Measurements from ENCODE around the gene MAP4K5. TPM values are rescaled to one million over a fixed set of nuclear protein-coding genes. Genes with fewer than 3 reads are reported as not detected.

The MAP4K5 gene
- total and polyA plus RNA-seq, 2 of the 13 experiments (the other 11 are each of a cell fraction or from before 2014, with no cell fraction given), result 12.7 to 23.9 TPM

GRCh38 chr14:50545618-50546017 is 13.2 kb upstream of the MAP4K5 start:
- TF ChIP-seq, protein P1, sequence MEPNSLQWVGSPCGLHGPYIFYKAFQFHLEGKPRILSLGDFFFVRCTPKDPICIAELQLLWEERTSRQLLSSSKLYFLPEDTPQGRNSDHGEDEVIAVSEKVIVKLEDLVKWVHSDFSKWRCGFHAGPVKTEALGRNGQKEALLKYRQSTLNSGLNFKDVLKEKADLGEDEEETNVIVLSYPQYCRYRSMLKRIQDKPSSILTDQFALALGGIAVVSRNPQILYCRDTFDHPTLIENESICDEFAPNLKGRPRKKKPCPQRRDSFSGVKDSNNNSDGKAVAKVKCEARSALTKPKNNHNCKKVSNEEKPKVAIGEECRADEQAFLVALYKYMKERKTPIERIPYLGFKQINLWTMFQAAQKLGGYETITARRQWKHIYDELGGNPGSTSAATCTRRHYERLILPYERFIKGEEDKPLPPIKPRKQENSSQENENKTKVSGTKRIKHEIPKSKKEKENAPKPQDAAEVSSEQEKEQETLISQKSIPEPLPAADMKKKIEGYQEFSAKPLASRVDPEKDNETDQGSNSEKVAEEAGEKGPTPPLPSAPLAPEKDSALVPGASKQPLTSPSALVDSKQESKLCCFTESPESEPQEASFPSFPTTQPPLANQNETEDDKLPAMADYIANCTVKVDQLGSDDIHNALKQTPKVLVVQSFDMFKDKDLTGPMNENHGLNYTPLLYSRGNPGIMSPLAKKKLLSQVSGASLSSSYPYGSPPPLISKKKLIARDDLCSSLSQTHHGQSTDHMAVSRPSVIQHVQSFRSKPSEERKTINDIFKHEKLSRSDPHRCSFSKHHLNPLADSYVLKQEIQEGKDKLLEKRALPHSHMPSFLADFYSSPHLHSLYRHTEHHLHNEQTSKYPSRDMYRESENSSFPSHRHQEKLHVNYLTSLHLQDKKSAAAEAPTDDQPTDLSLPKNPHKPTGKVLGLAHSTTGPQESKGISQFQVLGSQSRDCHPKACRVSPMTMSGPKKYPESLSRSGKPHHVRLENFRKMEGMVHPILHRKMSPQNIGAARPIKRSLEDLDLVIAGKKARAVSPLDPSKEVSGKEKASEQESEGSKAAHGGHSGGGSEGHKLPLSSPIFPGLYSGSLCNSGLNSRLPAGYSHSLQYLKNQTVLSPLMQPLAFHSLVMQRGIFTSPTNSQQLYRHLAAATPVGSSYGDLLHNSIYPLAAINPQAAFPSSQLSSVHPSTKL (CRISPR knock-in tag; IDR thresholded peaks at IDR 0.05), result 0 out of 2 replicates have a peak, but pooled peaks have one; percentile 30
- TF ChIP-seq SAP130 (CRISPR knock-in tag; IDR thresholded peaks at IDR 0.05; ENCODE audit: low read depth), result 0 out of 2 replicates have a peak, but pooled peaks have one; percentile 31
- TF ChIP-seq TFAP4 (IDR thresholded peaks at IDR 0.05; ENCODE audit: borderline replicate concordance, low read depth), result peak; percentile 87
- TF ChIP-seq TCF7 (IDR thresholded peaks at IDR 0.05; ENCODE audit: low read depth), result peak; percentile 29; the same call in 1 of the 2 replicates
- TF ChIP-seq, protein P2, sequence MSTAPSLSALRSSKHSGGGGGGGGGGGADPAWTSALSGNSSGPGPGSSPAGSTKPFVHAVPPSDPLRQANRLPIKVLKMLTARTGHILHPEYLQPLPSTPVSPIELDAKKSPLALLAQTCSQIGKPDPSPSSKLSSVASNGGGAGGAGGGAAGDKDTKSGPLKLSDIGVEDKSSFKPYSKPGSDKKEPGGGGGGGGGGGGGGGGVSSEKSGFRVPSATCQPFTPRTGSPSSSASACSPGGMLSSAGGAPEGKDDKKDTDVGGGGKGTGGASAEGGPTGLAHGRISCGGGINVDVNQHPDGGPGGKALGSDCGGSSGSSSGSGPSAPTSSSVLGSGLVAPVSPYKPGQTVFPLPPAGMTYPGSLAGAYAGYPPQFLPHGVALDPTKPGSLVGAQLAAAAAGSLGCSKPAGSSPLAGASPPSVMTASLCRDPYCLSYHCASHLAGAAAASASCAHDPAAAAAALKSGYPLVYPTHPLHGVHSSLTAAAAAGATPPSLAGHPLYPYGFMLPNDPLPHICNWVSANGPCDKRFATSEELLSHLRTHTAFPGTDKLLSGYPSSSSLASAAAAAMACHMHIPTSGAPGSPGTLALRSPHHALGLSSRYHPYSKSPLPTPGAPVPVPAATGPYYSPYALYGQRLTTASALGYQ (CRISPR knock-in tag; IDR thresholded peaks at IDR 0.05), result no peak
- TF ChIP-seq PRMT3 (CRISPR knock-in tag; IDR thresholded peaks at IDR 0.05; ENCODE audit: borderline replicate concordance, low read depth), result no peak
- peak; percentile 72 for TF ChIP-seq FOSL2 (CRISPR knock-in tag; IDR thresholded peaks at IDR 0.05)
- H3K4me3 ChIP-seq (replicated peaks in 1 of 3; ENCODE audit: insufficient read depth in 1 of 3, low read depth in 2 of 3, low read length in 3 of 3), result no peak overlapping the region
- CTCF ChIA-PET (ENCODE audit: low intra/inter-chr PET ratio, low total read pairs), result no interaction called here
- H3K9me3 ChIP-seq (ENCODE audit: low read length), result no peaks in the 10 kb centered on the region
- H3K36me3 ChIP-seq (replicated peaks in 1 of 2; ENCODE audit: control insufficient read depth in 1 of 2, insufficient read depth in 2 of 2, low read length in 2 of 2), result no peaks in the 10 kb centered on the region
- DNase-seq (ENCODE audit: low spot score) (peak; percentile 33), FAIRE-seq (no peak), ATAC-seq (no peak)
- POLR2A ChIA-PET, result no interaction called here
- no peak overlapping the region for H3K4me2 ChIP-seq (ENCODE audit: low read depth, low read length)
- H3K79me2 ChIP-seq (ENCODE audit: insufficient read depth, low read length), result no peaks in the 10 kb centered on the region
- no peak overlapping the region for H2AFZ ChIP-seq (ENCODE audit: low read length)
- intact Hi-C loops (cut with micrococcal nuclease; ENCODE audit: unreplicated experiment), result no loop called here
- no peaks in the 10 kb centered on the region for H4K20me1 ChIP-seq (ENCODE audit: insufficient read depth, low read length)
- BruUV-seq (replicated peaks), result no TSS peak
- 4% methylated on average over 3 of the region's 3 CpGs for WGBS (ENCODE audit: low lambda C conversion rate)
- no peaks in the 10 kb centered on the region; a peak in 1 of 5 replicates for H3K27me3 ChIP-seq (ENCODE audit: control insufficient read depth in 1 of 2, insufficient read depth in 2 of 2, low read length in 2 of 2)
- H3K27ac ChIP-seq (ENCODE audit: extremely low read length, insufficient read depth, low read length), result no peak overlapping the region
- H3K9ac ChIP-seq (ENCODE audit: insufficient read depth, low read depth, low read length), result no peak overlapping the region
- in situ Hi-C loops (cut with HindIII; ENCODE audit: extremely low pct_ligation_motif_present, low pct_unique_long_range_greater_than_20kb), result loop anchor here (25.0 kb wide), 1 partner anchor 683 kb away; the partner anchor contains the start of gene NEMF
- peaks cover 34% of the 10 kb centered on the region for H3K4me1 ChIP-seq (ENCODE audit: insufficient read depth, low read length)
